ENCODE measurements around the gene SLC9A9.
"Not testable (repeated sequence)": the region's sequence is repeated elsewhere in the genome, so short reads cannot be mapped to it uniquely, and the experiment has no call there.

SLC9A9 gene

GRCh38 chr3:143751643-143752178, 96.6 kb downstream of the SLC9A9 start:
- DNase-seq = peak; percentile 46

GRCh38 chr3:143750841-143751240, 97.4 kb downstream of the SLC9A9 start:
- DNase-seq = no peak

DNA sequence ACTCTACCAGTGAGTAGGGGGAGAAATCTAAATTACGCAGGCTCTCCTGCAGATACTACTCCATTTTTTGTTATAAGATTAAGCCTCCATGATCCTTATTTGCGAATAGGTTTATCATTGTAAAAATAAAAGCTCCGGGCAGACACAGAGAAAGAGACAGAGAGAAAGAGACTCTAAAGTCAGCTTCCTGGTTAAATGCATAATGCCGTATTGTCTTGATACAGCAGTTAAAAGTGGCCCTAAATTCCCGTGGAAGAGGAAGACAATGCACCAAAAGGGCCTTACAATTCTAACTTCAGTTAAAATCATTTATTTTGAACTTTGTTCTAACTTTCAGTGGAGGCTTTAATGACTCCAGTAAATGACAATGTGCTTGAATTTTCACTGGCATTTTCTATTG, 98.3 kb downstream of the SLC9A9 start:
- no peak for DNase-seq

- DNase-seq = no peak
Observed at GRCh38 chr3:143737065-143737464, 111.2 kb downstream of the SLC9A9 start.

DNA sequence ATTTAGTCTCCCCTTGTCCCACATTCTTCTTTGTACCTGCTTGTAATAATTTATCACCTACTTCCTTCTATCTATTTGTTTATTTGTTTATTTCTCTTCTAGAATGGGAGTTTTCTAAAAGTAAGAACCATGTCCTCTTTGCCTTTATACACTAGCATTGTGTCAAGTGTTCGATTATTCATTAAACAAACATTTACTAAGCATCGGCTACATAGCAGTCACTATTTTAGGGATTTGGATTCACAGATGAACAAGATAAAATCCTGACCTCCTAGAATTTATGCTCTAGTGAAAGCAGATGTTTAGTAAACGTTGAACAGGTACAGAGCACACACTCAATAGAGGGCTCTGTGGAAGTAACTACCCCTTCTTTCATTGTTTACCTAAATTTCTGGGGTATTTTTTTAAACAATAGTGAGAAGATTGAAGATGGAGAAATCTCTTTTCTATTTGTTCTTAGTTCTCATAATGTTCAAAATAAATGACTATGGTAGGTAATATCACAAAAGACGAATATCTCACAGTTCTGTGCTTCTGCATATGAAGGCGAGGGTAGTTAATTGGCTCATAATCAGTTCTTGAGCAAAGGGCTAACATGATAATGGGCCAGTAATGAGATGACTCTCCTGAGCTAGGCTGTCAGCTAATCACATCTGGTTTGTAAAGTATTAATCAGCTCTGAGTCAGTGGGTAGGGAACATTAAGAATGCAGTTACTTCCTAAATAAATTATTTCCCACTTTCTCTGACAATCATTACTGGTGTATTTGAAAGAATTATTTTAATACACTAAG, 111.9 kb downstream of the SLC9A9 start:
- no peak for DNase-seq

DNA sequence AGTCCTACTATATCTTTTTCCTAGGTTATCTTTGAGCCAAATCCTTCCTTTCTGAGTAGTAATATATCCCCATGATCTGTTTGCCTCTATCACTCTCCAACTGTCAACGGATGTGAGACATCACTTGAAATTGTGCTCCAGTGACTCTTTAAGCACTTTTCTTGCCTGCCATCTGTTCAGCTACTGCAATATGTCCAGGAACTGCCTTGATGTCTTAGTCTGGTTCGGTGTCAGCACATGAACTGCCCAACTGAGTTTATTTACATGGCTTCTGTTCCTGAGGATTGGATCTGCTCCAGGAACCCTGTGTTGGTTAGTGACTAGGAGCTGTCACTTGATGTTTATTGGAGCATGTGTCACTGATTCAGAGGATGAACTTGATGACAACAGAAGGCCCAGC, 116.5 kb downstream of the SLC9A9 start:
- no peak for DNase-seq

DNA sequence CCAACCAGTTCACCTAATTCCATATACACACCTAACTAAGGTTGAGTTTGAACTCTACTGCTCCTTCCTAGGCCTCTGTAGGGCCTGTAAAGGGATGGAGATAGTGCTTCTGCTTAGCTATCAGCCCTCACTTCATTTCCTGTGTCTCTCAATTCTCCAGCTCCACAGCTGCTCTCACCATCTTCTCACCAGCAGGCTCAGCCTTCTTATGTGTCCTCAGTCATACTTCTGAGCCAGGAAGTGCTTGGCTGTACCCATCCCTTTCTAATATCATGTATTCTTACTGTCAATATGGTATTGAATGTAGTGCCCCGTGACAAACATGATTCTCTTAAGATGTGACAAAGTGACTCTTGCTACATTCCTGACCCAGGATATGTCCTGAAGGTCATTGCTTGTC, 116.9 kb downstream of the SLC9A9 start:
- no peak for DNase-seq

- no peak for DNase-seq
Observed at GRCh38 chr3:143727391-143727790, 120.9 kb downstream of the SLC9A9 start.

GRCh38 chr3:143726727-143727126, 121.5 kb downstream of the SLC9A9 start:
- no peak for DNase-seq

GRCh38 chr3:143720381-143720780, 127.9 kb downstream of the SLC9A9 start:
- DNase-seq = no peak

- no peak for DNase-seq
Observed at GRCh38 chr3:143718463-143718862, 129.8 kb downstream of the SLC9A9 start.

DNA sequence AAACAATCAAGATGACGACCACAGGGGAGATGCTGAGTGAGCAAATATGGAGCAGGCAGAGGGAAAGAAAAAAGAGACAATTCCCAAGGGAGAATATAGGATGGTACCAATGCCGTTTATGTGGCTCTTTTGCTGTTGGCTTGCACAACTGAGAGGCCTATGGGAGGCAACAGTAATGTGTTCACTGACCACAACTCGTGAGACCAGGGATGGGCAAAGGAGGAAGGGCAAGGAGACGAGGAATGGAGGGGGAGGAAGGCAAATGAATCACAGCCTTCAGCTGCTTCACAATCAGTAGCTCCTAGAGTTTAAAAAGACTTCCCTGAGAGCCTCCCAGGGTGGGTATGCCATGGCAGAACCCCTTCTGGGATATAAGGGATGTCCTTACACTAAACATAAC, 131.5 kb downstream of the SLC9A9 start:
- no peak for DNase-seq

DNA sequence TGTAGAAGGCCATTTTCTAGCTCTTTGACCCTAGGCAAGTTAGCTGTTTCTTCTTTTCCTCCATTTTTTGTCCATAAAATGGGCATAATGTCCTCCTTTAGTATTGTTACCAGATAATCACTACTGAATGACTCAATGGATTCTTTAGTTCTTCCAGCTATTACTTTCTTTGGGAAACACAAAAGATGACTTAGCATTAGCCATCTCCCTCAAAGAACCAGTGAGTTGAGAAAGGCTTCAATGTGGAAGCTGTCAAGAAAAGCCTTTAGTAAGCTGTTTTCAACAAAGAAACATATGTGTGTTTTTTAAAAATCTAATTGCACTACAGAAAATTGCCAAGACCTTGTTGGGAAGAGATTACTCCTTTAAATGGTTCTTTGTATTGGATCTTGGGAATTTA, 135.7 kb downstream of the SLC9A9 start:
- no peak for DNase-seq

GRCh38 chr3:143707848-143708247, 140.4 kb downstream of the SLC9A9 start:
- no peak for DNase-seq

- no peak for DNase-seq
Observed at GRCh38 chr3:143700431-143700975, 147.8 kb downstream of the SLC9A9 start.

- DNase-seq = no peak
Observed at GRCh38 chr3:143699424-143699823, 148.8 kb downstream of the SLC9A9 start.

- DNase-seq = no peak
Observed at GRCh38 chr3:143698682-143699303, 149.5 kb downstream of the SLC9A9 start.

GRCh38 chr3:143697975-143698374, 150.3 kb downstream of the SLC9A9 start:
- no peak for DNase-seq

DNA sequence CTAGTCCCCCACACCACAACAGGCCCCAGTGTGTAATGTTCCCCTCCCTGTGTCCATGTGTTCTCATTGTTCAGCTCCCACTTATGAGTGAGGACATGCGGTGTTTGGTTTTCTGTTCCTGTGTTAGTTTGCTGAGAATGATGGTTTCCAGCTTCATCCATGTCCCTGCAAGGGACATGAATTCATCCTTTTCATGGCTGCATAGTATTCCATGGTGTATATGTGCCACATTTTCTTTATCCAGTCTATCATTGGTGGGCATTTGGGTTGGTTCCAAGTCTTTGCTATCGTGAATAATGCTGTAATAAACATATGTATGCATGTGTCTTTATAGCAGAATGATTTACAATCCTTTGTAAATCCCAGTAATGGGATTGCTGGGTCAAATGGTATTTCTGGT, 152.9 kb downstream of the SLC9A9 start:
- DNase-seq = not testable (repeated sequence)

DNA sequence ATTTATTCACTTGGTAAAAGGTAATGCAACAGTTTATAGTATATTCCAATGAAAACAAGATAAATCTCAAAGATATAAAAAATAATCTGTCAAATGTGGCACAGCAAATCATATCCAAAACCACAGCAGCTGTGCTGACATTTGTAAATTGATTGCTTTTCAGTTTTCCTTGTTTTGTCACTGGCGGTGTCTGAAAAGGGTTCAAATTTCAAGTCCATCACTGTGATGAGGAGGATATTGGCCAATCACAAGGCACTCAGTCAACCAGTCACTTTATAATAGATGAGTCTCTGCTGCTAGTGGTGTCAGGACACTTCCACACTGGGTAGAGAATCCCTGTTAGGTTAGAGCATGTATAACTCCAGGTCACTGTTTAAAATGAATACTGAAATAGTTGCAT, 154.8 kb downstream of the SLC9A9 start:
- DNase-seq = no peak

DNA sequence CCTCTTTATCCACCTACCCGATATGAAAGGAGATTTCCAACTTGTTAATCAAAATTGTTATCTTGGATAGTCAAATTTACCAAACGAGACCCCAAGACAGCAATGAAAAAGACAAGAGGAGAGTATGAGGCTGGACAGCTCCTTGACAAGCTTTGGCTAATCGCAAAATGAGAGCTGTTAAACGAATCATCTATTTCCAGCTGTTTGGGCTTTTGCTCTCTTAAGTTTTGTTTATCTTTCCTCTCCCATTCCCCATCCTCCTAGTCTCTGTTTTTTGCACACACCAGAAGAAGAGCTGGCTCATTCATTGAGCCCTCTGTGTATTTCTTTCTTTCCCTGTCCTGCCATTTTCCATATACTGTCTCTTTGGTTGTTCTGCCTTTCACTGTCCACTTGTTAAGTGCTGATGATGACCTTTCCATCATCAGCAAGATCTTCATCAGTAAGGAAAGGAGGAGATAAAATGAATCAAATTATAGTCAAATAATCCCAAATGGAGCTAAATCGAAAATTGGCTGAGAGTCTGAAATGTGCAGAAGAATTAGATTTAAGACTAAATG, 161.6 kb downstream of the SLC9A9 start:
- no peak for DNase-seq

DNA sequence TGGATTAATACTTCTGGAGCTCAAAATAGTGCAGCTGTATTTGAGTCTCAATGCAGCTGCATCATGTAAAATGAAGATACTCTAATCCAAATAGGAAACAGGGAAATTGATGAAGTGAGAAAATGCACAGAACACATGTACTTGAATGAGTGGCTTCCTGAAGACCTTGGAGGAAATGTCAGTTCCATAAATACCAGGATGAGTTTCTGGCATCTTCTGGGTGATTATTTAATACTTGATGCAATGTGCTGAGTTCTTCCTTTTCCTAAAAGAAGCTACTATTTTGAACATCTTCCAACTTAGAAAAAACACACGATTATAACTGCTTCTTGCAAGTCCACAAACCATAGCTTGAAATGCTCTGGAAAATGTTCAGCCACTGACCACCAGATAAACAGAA, 162.8 kb downstream of the SLC9A9 start:
- DNase-seq = no peak

DNA sequence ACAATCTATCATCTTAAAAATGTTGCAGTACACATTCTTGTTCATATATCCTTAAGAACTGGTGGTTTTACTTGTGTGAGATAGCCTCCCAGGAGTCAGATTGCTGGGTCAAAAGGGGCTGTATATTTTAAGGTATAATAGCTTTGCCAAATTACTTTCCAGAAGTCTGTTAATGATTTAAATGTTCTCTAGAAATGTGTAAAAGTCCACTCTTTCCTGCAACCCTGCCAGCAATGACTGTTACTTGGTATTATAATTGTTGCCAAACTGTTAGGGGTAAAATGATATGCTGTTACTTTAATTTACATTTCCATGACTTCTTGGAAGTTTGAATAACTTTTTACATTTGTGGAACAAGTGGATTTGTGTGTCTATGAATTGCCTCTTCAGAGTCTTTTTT, 170.8 kb downstream of the SLC9A9 start:
- no peak for DNase-seq

GRCh38 chr3:143676747-143677146, 171.5 kb downstream of the SLC9A9 start:
- no peak for DNase-seq

Measured in CD4-positive, alpha-beta T cell treated with Interleukin-6 for 4 hours (primary cell).